MCF 10A (cell line): Measurements from ENCODE around the gene TH. TPM values are rescaled to one million over a fixed set of nuclear protein-coding genes. Genes with fewer than 3 reads are reported as not detected.

Experiments
- BruUV-seq: library from RNA; stranded (reverse); fragments of 400-500 nt; replicated peaks from 2 replicates; lab custom pipeline; 2021; lab: Mats Ljungman, UMichigan
- CTCF ChIA-PET: fragments of 300-600 bp; sonication (Branson Sonifier 250); formaldehyde crosslinking; extraction: SDS; loops from one replicate; lab custom pipeline; 2021; ENCODE audit warnings: antibody characterized with exemption, inconsistent platforms; lab: Yijun Ruan, JAX
- POLR2A ChIA-PET: fragments of 300-600, 350-650 bp; sonication (Branson Sonifier 250); formaldehyde crosslinking; extraction: SDS; loops from one replicate; lab custom pipeline; 2020; ENCODE audit warnings: antibody characterized with exemption, inconsistent platforms; lab: Yijun Ruan, JAX
- DNase-seq: peaks from one replicate; pipeline ENCODE4 v3.0.0-alpha.2; 2018; ENCODE audit not compliant: unreplicated experiment
- H3K27ac Mint-ChIP-seq: one replicate; pipeline ENCODE4 v1.8.0; 2022; ENCODE audit warnings: mild to moderate bottlenecking, low read depth, mixed read lengths; ENCODE audit not compliant: unreplicated experiment
- H3K27me3 Mint-ChIP-seq: one replicate; pipeline ENCODE4 v1.8.0; 2022; ENCODE audit warnings: mixed read lengths; ENCODE audit not compliant: insufficient read depth, unreplicated experiment
- H3K36me3 Mint-ChIP-seq: one replicate; pipeline ENCODE4 v1.8.0; 2022; ENCODE audit warnings: mild to moderate bottlenecking, moderate library complexity, mixed read lengths; ENCODE audit not compliant: insufficient read depth, unreplicated experiment
- H3K4me1 Mint-ChIP-seq: one replicate; pipeline ENCODE4 v1.8.0; 2022; ENCODE audit warnings: mixed read lengths; ENCODE audit not compliant: insufficient read depth, unreplicated experiment
- H3K4me3 Mint-ChIP-seq: one replicate; pipeline ENCODE4 v1.8.0; 2022; ENCODE audit warnings: mild to moderate bottlenecking, moderate library complexity, mixed read lengths; ENCODE audit not compliant: unreplicated experiment
- H3K9me3 Mint-ChIP-seq: one replicate; pipeline ENCODE4 v1.8.0; 2022; ENCODE audit warnings: mixed read lengths; ENCODE audit not compliant: unreplicated experiment
- intact Hi-C: fragments of 100-400 bp; cut with micrococcal nuclease; formaldehyde crosslinking; loops from 2 replicates; pipeline ENCODE4 v1.14.1; 2022
- total RNA-seq: library from RNA; stranded (reverse); gene quantifications from 2 replicates; pipeline ENCODE4 v1.2.3, GENCODE V29; 2022
- TF ChIP-seq, protein P1 (sequence below): fragments of 200-600 bp; IDR thresholded peaks from one replicate; pipeline ENCODE4 v1.8.0; 2022; ENCODE audit warnings: antibody characterized with exemption, mild to moderate bottlenecking; ENCODE audit not compliant: unreplicated experiment

Gene TH
- total RNA-seq, 1 experiment from 2014 or later: 1.1 TPM

DNA sequence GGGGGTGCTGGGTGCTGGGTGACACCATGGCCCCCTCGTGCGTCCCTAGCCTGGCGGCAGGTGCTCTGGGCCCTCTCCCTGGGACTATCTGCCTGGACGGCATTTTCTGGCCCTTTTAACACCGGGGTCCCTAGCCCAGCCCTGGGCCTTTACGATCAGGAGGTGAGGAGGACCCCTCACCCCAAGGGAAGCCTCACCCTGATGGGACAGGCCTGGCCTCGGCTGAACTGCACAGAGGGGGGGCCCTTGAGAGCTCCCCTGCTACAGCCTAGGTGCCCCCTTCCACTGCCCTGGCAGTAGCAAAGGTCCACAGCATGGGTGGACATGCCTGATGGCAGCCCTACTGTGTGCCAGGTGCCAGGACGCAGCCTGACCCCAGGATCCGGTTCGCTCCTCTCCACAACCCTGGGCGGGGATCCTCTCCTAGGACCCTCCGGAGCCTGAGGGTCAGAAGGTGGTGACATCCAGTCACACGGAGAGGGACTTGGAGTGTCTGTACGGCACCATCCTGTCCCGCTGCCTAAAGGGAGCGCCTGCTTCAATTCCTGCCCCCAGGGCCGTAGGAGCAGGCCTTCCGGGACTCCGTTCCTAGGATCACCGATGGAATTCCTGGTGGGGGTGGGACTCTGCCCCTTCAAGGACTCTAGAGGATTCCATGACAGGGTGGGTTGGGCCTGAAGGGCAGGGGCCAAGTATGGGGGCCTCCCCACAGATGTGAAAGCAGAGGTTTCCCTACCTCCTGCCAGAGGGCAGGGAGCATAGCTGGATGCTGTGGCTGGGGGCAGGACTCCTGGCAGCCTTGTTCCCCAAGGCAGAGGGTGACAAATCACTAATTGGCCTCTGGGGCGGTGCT, 33.0 kb upstream of the TH start:
- Mint-ChIP-seq H3K4me1 (peaks cover 12% of the 10 kb centered on the region), H3K4me3 (no peak overlapping the region), H3K36me3 (no peaks in the 10 kb centered on the region), H3K9me3 (peaks cover 8% of the 10 kb centered on the region), H3K27me3 (no peaks in the 10 kb centered on the region), H3K27ac (no peak overlapping the region)
- DNase-seq: no peak
- TF ChIP-seq, protein P1, sequence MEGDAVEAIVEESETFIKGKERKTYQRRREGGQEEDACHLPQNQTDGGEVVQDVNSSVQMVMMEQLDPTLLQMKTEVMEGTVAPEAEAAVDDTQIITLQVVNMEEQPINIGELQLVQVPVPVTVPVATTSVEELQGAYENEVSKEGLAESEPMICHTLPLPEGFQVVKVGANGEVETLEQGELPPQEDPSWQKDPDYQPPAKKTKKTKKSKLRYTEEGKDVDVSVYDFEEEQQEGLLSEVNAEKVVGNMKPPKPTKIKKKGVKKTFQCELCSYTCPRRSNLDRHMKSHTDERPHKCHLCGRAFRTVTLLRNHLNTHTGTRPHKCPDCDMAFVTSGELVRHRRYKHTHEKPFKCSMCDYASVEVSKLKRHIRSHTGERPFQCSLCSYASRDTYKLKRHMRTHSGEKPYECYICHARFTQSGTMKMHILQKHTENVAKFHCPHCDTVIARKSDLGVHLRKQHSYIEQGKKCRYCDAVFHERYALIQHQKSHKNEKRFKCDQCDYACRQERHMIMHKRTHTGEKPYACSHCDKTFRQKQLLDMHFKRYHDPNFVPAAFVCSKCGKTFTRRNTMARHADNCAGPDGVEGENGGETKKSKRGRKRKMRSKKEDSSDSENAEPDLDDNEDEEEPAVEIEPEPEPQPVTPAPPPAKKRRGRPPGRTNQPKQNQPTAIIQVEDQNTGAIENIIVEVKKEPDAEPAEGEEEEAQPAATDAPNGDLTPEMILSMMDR: no peak
- ChIA-PET CTCF (interaction anchor here (1.6 kb wide), 1 partner anchor 216 kb away, joined by 6 read pairs; no protein-coding TSS in a partner anchor), POLR2A (no interaction called here)
- intact Hi-C loops: no loop called here
- no TSS peak for BruUV-seq

DNA sequence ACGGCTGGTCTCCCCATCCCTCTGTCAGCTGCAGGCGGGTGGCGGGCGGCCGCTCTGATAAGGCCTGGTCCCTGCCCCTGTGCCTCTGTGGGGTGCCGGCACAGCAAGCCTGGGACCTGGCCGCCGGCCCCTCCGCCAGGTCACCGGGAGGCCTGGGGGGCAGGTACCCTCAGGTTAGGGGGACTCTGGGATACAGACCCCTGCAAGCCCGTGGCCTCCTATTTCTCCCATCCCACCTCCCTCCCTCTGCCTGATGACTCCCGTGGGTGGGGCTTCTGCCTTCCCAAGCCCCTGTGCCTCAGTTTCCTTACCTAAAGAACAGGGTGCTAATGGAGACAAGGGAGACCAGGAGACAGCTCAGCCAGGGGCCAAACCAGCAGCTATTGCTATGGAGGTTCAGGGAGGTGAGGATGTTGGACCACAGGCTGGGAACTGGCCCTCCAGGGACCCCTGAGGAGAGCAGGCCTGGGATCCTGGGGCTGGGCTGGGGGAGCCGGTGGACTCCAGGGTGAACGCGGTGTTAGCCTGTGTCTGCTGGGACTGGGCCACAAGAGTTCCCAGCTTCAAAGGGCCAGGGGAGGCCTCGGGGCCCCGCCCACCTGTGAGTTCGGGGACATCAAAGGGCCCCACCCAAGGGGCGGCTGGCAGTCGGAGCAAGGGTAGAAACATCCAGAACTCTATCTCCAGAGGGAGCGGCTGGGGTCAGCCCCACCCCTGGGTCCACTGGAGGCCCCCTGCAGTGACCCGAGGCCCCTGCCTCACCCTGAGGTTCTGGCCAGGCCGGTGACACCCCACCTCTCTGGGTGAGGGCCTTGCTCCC, 32.0 kb upstream of the TH start:
- TF ChIP-seq, protein P1: no peak
- Mint-ChIP-seq H3K27me3 (no peaks in the 10 kb centered on the region), H3K9me3 (peaks cover 8% of the 10 kb centered on the region), H3K27ac (no peak overlapping the region), H3K4me3 (no peak overlapping the region), H3K4me1 (peaks cover 12% of the 10 kb centered on the region), H3K36me3 (no peaks in the 10 kb centered on the region)
- no TSS peak for BruUV-seq
- ChIA-PET CTCF (interaction anchor here (0.5 to 6.9 kb wide), 3 partner anchors 100 to 351 kb away, joined by 3 to 67 read pairs (median 6); partner anchors contain the start of genes C11orf21 and TSPAN32), POLR2A (interaction anchor here (0.7 kb wide), 1 partner anchor 214 kb away, joined by 3 read pairs; no protein-coding TSS in a partner anchor)
- intact Hi-C loops: no loop called here
- DNase-seq: no peak

DNA sequence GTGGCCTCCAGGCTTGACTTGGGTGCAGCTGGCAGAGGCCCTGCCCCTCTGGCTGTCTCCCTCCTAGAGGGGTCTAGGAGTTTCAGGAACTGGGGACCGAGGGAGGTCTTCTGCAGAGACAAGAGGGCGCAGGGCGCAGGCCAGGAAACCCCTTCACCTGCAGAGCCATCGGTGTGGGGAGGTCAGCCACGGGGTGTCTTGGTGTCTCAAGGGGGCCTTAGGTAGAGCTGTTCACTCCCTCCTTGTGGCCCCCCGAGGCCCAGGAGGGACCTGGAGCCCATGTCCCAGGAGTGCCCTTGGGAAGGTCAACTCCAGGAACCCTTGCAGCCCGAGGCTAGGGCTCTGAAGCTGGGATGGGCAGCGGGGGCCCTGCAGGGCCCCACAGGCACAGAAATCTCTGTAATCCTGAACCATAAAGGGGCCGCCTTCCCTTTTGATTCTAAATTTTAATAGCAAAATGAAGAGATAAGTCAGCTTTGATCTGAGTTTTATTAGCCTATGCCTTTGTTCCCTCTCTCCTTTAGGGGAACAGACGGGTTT, 31.4 kb upstream of the TH start:
- DNase-seq: no peak
- no peaks in the 10 kb centered on the region for H3K36me3 Mint-ChIP-seq
- intact Hi-C loops: no loop called here
- TF ChIP-seq, protein P1: no peak
- ChIA-PET CTCF (interaction anchor here (0.5 to 6.9 kb wide), 5 partner anchors 52 to 351 kb away, joined by 3 to 67 read pairs (median 6); partner anchors contain the start of genes C11orf21 and TSPAN32), POLR2A (no interaction called here)
- peaks cover 8% of the 10 kb centered on the region for H3K9me3 Mint-ChIP-seq
- H3K27me3 Mint-ChIP-seq: no peaks in the 10 kb centered on the region
- peaks cover 6% of the 10 kb centered on the region for H3K4me1 Mint-ChIP-seq
- BruUV-seq: no TSS peak
- H3K27ac Mint-ChIP-seq: no peak overlapping the region
- H3K4me3 Mint-ChIP-seq: no peak overlapping the region
